Measurements from ENCODE around the gene CRYGD.
"Not testable (repeated sequence)": the region's sequence is repeated elsewhere in the genome, so short reads cannot be mapped to it uniquely, and the experiment has no call there.

Gene CRYGD

GRCh38 chr2:208103616-208104015 is 20.7 kb downstream of the CRYGD start:
- no peak for TF ChIP-seq CTCF (IDR thresholded peaks at IDR 0.05; ENCODE audit: low read length)
- Histone ChIP-seq H3F3A (ENCODE audit: insufficient read depth, low read length) (no peaks in the 10 kb centered on the region), H3K9ac (ENCODE audit: low read length) (no peak overlapping the region), H4K20me1 (ENCODE audit: insufficient read depth, low read length) (no peaks in the 10 kb centered on the region), H3K79me2 (ENCODE audit: low read length) (no peaks in the 10 kb centered on the region), H3K36me3 (replicated peaks; ENCODE audit: insufficient read depth, low read length) (no peaks in the 10 kb centered on the region), H3K9me2 (replicated peaks; ENCODE audit: insufficient read depth, low read length) (no peaks in the 10 kb centered on the region), H3K27ac (ENCODE audit: low read length) (no peak overlapping the region), H3K4me2 (ENCODE audit: low read depth, low read length) (no peak overlapping the region), H3K9me3 (replicated peaks; ENCODE audit: insufficient read depth, low read length) (no peaks in the 10 kb centered on the region), H3K4me1 (ENCODE audit: low read length) (no peaks in the 10 kb centered on the region), H3K4me3 (ENCODE audit: low read length) (no peak overlapping the region), H2AFZ (ENCODE audit: low read length) (no peak overlapping the region), H3K27me3 (replicated peaks; ENCODE audit: insufficient read depth, low read length) (no peaks in the 10 kb centered on the region)
- no peak for DNase-seq

- no peak overlapping the region for H3K27ac ChIP-seq (ENCODE audit: low read length)
- H3K9ac ChIP-seq (ENCODE audit: low read length): no peak overlapping the region
- no peak for DNase-seq
- no peaks in the 10 kb centered on the region for H3K9me2 ChIP-seq (replicated peaks; ENCODE audit: insufficient read depth, low read length)
- no peak overlapping the region for H2AFZ ChIP-seq (ENCODE audit: low read length)
- no peaks in the 10 kb centered on the region for H3F3A ChIP-seq (ENCODE audit: insufficient read depth, low read length)
- no peak overlapping the region for H3K4me3 ChIP-seq (ENCODE audit: low read length)
- TF ChIP-seq CTCF (IDR thresholded peaks at IDR 0.05; ENCODE audit: low read length) (0 out of 2 replicates have a peak, but pooled peaks have one; percentile 15), EZH2phosphoT487 (IDR thresholded peaks at IDR 0.05; ENCODE audit: low read length) (no peak), EZH2 (optimal IDR thresholded peaks at IDR 0.05; ENCODE audit: low read depth, low read length) (no peak)
- no peak overlapping the region for H3K4me2 ChIP-seq (ENCODE audit: low read depth, low read length)
- no peaks in the 10 kb centered on the region for H3K36me3 ChIP-seq (replicated peaks; ENCODE audit: insufficient read depth, low read length)
- no peaks in the 10 kb centered on the region for H3K79me2 ChIP-seq (ENCODE audit: low read length)
- no peaks in the 10 kb centered on the region for H4K20me1 ChIP-seq (ENCODE audit: insufficient read depth, low read length)
- H3K4me1 ChIP-seq (ENCODE audit: low read length): no peaks in the 10 kb centered on the region
- H3K9me3 ChIP-seq (replicated peaks; ENCODE audit: insufficient read depth, low read length): no peaks in the 10 kb centered on the region
- H3K27me3 ChIP-seq (replicated peaks; ENCODE audit: insufficient read depth, low read length): no peaks in the 10 kb centered on the region
These were observed 22.4 kb downstream of the CRYGD start for GRCh38 chr2:208101716-208102631.

- H2AFZ ChIP-seq (ENCODE audit: low read length): no peak overlapping the region
- DNase-seq: no peak
These were observed 24.4 kb downstream of the CRYGD start for GRCh38 chr2:208099682-208100470.

GRCh38 chr2:208098701-208099100 is 25.6 kb downstream of the CRYGD start:
- not testable (repeated sequence) for H3K79me2 ChIP-seq (ENCODE audit: low read length); H3K9me2 ChIP-seq (replicated peaks; ENCODE audit: insufficient read depth, low read length); H4K20me1 ChIP-seq (ENCODE audit: insufficient read depth, low read length); H3K27ac ChIP-seq (ENCODE audit: low read length); H3F3A ChIP-seq (ENCODE audit: insufficient read depth, low read length); H3K4me3 ChIP-seq (ENCODE audit: low read length); H3K27me3 ChIP-seq (replicated peaks; ENCODE audit: insufficient read depth, low read length); H3K4me2 ChIP-seq (ENCODE audit: low read depth, low read length); H3K9me3 ChIP-seq (replicated peaks; ENCODE audit: insufficient read depth, low read length); H3K9ac ChIP-seq (ENCODE audit: low read length); H3K4me1 ChIP-seq (ENCODE audit: low read length); H3K36me3 ChIP-seq (replicated peaks; ENCODE audit: insufficient read depth, low read length); H2AFZ ChIP-seq (ENCODE audit: low read length); DNase-seq

More at GRCh38 chr2:208099682-208100470, 24.4 kb downstream of the CRYGD start:
- Histone ChIP-seq H3K4me1 (ENCODE audit: low read length) (no peaks in the 10 kb centered on the region), H3K9me2 (replicated peaks; ENCODE audit: insufficient read depth, low read length) (no peaks in the 10 kb centered on the region), H3K4me3 (ENCODE audit: low read length) (no peak overlapping the region), H4K20me1 (ENCODE audit: insufficient read depth, low read length) (no peaks in the 10 kb centered on the region), H3K27me3 (replicated peaks; ENCODE audit: insufficient read depth, low read length) (no peaks in the 10 kb centered on the region), H3K36me3 (replicated peaks; ENCODE audit: insufficient read depth, low read length) (no peaks in the 10 kb centered on the region), H3K27ac (ENCODE audit: low read length) (no peak overlapping the region), H3K79me2 (ENCODE audit: low read length) (no peaks in the 10 kb centered on the region), H3F3A (ENCODE audit: insufficient read depth, low read length) (no peaks in the 10 kb centered on the region), H3K9me3 (replicated peaks; ENCODE audit: insufficient read depth, low read length) (no peaks in the 10 kb centered on the region), H3K4me2 (ENCODE audit: low read depth, low read length) (no peak overlapping the region), H3K9ac (ENCODE audit: low read length) (no peak overlapping the region)
- TF ChIP-seq EZH2phosphoT487 (IDR thresholded peaks at IDR 0.05; ENCODE audit: low read length): no peak
- no peak for TF ChIP-seq CTCF (IDR thresholded peaks at IDR 0.05; ENCODE audit: low read length)
- TF ChIP-seq EZH2 (optimal IDR thresholded peaks at IDR 0.05; ENCODE audit: low read depth, low read length): no peak
